ENCODE data around the gene RDH13. TPM values are rescaled to one million over a fixed set of nuclear protein-coding genes. Genes with fewer than 3 reads are reported as not detected.

The RDH13 gene
- polyA plus RNA-seq, 1 experiment: 3.1 TPM

DNA sequence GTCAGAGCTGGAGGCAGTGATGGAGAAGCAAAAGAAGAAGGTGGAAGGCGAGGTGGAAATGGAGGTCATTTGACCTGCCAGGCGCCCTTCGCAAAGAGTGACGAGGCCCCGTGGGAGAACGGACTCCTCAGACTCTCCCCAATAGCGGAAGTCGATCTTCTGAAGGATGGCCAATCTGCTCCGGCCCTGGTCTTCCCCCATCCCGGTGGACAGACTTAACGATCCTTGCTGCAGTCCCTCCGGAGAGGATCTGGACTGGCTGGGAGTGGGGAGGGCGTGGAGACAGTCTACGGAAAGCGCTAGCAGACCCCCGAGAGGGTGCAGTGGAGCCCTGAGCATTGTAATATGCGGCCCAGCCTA, 24.6 kb upstream of the RDH13 start:
- TF ChIP-seq, protein P1, sequence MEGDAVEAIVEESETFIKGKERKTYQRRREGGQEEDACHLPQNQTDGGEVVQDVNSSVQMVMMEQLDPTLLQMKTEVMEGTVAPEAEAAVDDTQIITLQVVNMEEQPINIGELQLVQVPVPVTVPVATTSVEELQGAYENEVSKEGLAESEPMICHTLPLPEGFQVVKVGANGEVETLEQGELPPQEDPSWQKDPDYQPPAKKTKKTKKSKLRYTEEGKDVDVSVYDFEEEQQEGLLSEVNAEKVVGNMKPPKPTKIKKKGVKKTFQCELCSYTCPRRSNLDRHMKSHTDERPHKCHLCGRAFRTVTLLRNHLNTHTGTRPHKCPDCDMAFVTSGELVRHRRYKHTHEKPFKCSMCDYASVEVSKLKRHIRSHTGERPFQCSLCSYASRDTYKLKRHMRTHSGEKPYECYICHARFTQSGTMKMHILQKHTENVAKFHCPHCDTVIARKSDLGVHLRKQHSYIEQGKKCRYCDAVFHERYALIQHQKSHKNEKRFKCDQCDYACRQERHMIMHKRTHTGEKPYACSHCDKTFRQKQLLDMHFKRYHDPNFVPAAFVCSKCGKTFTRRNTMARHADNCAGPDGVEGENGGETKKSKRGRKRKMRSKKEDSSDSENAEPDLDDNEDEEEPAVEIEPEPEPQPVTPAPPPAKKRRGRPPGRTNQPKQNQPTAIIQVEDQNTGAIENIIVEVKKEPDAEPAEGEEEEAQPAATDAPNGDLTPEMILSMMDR (IDR thresholded peaks at IDR 0.05; ENCODE audit: low read depth, low read length): no peak
- Histone ChIP-seq H3K4me3 (ENCODE audit: low read depth, low read length) (peak overlapping the region; percentile 68), H3K27ac (ENCODE audit: low read depth, low read length) (peak overlapping the region; percentile 31), H3K27me3 (ENCODE audit: control insufficient read depth, insufficient read depth, low read length) (peaks cover 36% of the 10 kb centered on the region), H3K9me3 (ENCODE audit: control insufficient read depth, insufficient read depth, low read length) (peaks cover 6% of the 10 kb centered on the region)
- DNase-seq (ENCODE audit: low read depth, low spot score): no peak
- ChIA-PET CTCF (interaction anchor here (0.7 to 3.2 kb wide), 8 partner anchors 10 to 73 kb away, joined by 3 to 19 read pairs (median 6); partner anchors contain the start of genes EPS8L1, PPP1R12C and RDH13), POLR2A (interaction anchor here (0.6 to 1.0 kb wide), 3 partner anchors 30 to 618 kb away, joined by 3 to 4 read pairs (median 3); partner anchors contain the start of gene PPP1R12C)

DNA sequence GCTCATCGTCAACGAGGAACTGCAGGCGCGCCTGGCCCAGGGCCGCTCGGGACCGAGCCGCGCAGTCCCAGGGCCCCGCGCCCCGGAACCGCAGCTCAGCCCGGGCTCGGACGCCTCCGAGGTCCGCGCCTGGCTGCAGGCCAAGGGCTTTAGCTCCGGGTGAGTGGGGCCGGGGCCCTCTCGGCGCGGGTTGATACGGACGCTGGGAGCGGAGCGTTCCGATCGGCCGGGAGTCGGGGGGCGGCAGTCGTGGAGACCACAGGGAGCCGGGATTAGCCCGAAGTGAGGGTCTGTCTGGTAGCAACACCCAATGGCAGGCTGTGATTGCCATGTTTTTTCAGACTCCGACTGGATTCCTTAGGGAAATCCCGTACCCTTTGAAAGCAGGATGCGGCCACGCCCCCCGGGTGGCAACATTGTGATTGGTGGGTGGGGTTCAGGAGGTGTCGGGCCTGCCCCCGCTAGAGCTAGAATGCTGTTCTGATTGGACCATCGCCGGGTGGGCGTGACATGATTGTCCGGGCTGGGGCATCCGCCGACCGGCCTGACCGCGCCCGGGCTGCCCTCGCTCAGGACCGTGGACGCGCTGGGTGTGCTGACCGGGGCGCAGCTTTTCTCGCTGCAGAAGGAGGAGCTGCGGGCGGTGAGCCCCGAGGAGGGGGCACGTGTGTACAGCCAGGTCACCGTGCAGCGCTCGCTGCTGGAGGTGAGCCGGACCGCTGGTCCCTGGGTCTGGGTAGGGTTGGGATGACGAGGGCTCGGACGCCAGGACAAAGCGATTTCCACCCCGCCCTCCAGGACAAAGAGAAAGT, 24.0 kb upstream of the RDH13 start:
- DNase-seq (ENCODE audit: low read depth, low spot score): peak; percentile 82
- peaks cover 42% of the 10 kb centered on the region for H3K27me3 ChIP-seq (ENCODE audit: control insufficient read depth, insufficient read depth, low read length)
- TF ChIP-seq, protein P1 (IDR thresholded peaks at IDR 0.05; ENCODE audit: low read depth, low read length): no peak
- POLR2A ChIA-PET: interaction anchor here (0.6 to 1.0 kb wide), 4 partner anchors 31 to 1221 kb away, joined by 3 to 4 read pairs (median 3); partner anchors contain the start of gene PPP1R12C
- H3K9me3 ChIP-seq (ENCODE audit: control insufficient read depth, insufficient read depth, low read length): peaks cover 11% of the 10 kb centered on the region
- CTCF ChIA-PET: interaction anchor here (1.5 to 2.0 kb wide), 3 partner anchors 11 to 73 kb away, joined by 4 to 9 read pairs (median 7); partner anchors contain the start of gene EPS8L1
- peak overlapping the region; percentile 68 for H3K4me3 ChIP-seq (ENCODE audit: low read depth, low read length)
- H3K27ac ChIP-seq (ENCODE audit: low read depth, low read length): peak overlapping the region; percentile 31

DNA sequence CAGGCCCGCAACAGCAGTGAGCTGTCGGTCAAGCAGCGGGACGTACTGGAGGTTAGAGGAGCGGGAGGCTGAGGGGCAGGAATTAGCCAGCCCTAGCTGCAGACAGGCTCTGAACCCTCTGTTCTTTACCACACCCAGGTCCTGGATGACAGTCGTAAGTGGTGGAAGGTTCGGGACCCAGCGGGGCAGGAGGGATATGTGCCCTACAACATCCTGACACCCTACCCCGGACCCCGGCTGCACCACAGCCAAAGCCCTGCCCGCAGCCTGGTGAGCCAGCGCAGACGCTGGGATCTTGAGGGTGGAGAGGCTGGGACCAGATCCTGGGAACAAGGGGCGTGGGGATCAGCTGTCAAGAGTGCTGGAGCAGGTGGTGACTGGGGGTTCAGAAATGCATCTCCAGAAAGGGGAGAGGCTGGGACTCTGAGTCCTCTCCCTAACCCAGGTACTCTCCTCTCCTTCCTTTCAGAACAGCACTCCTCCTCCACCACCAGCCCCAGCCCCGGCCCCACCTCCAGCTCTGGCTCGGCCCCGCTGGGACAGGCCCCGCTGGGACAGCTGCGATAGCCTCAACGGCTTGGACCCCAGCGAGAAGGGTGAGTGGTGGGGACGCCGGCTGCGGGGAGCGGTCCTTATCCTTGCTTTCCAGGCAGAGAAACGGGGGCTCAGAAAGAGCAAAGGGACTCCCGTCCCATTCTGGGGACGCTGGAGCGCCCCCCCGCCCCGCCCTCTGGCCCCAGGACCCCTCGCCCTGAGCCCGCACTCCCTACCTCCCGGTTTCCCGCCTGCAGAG, 23.2 kb upstream of the RDH13 start:
- Histone ChIP-seq H3K27ac (ENCODE audit: low read depth, low read length) (no peak overlapping the region), H3K27me3 (ENCODE audit: control insufficient read depth, insufficient read depth, low read length) (peaks cover 50% of the 10 kb centered on the region), H3K9me3 (ENCODE audit: control insufficient read depth, insufficient read depth, low read length) (peaks cover 20% of the 10 kb centered on the region), H3K4me3 (ENCODE audit: low read depth, low read length) (peak overlapping the region; percentile 68)
- ChIA-PET CTCF (no interaction called here), POLR2A (interaction anchor here (0.6 to 1.0 kb wide), 2 partner anchors 32 to 1220 kb away, joined by 3 to 4 read pairs; partner anchors contain the start of gene PPP1R12C)
- TF ChIP-seq, protein P1 (IDR thresholded peaks at IDR 0.05; ENCODE audit: low read depth, low read length): no peak
- DNase-seq (ENCODE audit: low read depth, low spot score): no peak

DNA sequence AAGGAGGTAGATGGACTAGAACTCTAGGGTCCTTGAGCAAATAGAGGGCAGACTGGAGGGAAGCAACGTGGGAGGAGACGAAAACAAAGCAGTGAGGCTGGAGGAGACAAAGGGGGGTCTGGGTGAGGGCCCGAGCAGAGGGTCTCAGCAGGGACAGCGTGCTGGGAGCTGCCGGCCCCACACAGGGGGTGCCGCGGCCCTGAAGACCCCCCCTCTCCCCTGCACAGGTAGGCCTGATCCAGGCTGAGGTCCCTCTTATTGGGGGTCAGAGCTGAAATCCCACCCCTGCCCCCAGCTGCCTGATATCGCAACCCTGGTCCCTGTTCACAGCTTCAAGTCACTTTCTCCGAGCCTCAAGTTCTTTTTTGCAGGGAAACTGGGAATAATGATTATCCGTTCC, 21.5 kb upstream of the RDH13 start:
- TF ChIP-seq, protein P1 (IDR thresholded peaks at IDR 0.05; ENCODE audit: low read depth, low read length): no peak
- ChIA-PET POLR2A (no interaction called here), CTCF (no interaction called here)
- peaks cover 23% of the 10 kb centered on the region for H3K9me3 ChIP-seq (ENCODE audit: control insufficient read depth, insufficient read depth, low read length)
- H3K27ac ChIP-seq (ENCODE audit: low read depth, low read length): no peak overlapping the region
- DNase-seq (ENCODE audit: low read depth, low spot score): no peak
- peaks cover 65% of the 10 kb centered on the region for H3K27me3 ChIP-seq (ENCODE audit: control insufficient read depth, insufficient read depth, low read length)
- H3K4me3 ChIP-seq (ENCODE audit: low read depth, low read length): no peak overlapping the region
